Brain pericyte (primary cell): ENCODE measurements around the gene ANKRD66.

Experiments
- DNase-seq: peaks from one replicate; pipeline ENCODE4 v3.0.0-alpha.2; 2012; ENCODE audit warnings: low read depth, low spot score

Gene ANKRD66

DNA sequence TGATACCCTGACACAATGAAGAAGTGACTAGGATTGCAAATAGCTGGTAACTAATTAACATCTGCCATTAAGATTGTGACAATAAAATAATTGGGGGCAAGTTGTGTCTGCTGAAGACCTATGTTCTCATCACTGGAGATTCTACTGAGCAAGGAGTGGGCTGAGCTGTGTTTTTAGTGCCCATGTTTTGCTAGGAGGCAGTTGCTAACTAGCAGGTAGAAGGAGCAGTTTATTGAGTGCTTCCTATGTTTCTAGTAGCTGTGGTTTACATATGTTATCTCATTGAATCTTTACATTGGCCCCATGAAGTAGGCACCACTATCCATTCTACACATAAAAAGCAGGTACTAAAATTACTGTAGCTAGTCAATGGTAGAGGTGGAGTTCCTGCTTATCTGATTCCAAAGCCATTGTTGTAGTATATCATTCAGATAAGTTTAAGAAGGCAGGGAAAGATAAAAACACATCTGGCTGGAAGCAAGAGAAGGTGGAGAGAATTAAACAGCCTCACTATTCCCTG is 43.7 kb downstream of the ANKRD66 start:
- DNase-seq = no peak

DNA sequence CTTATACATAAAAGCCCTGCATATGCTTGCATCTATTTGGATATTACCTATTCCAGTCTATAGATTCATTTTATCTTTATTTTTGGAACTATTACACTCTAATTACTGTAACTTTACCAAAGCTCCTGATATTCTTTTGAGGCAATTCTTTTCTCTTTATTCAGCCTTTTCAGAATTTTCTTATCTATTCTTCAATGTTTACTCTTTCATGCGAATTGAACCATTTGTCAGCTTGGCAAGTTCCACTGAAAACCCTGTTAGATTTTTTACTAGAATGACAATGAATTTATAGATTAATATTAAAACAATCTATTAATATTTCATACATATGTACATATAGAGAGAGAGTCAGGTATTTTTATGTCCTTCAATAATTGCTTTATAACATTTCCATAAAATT is 45.9 kb downstream of the ANKRD66 start:
- DNase-seq = no peak

DNA sequence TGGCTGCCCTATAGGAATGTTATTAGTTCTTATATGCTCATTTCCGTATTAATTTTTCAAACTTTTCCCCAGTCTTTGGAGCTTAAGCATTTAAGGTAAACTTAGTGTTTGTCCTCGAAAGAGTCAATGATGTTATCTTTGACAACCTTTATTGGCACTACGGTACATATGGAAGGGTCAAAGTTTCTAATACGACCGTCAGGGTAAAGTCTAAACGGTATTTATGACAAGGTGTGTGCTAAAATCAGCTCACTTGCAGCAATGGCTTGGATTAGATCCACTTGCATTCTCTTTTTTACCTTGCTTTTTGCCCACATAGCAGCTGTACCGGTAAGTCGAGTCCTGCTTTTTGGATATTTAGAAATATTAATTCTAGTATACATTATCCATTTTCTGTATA is 46.4 kb downstream of the ANKRD66 start, which contains the start of gene MEP1A:
Gene MEP1A (plus strand): TSS at position 252 of the 400 bp plus-strand sequence. CDS start 10 bp downstream, at position 262.
- DNase-seq = no peak

DNA sequence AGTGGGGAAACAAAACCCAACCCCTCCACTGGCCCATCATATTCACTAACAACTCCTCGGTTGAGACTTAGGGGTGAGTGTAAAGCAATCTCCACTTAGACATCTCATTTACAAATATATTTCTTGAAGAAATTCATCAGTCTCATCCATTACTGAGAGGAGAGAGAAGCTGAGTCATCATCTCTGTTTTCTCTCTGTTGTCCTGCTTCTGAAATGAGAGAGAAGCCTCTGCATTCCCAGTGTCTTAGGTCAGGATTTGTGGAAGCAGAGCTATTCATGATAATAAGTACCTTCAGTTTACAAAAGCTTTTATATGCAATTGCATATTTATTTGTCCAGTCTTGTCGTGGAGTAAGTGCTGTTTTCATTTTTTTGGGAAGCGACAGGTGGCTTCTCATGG is 47.3 kb downstream of the ANKRD66 start:
- DNase-seq = no peak

DNA sequence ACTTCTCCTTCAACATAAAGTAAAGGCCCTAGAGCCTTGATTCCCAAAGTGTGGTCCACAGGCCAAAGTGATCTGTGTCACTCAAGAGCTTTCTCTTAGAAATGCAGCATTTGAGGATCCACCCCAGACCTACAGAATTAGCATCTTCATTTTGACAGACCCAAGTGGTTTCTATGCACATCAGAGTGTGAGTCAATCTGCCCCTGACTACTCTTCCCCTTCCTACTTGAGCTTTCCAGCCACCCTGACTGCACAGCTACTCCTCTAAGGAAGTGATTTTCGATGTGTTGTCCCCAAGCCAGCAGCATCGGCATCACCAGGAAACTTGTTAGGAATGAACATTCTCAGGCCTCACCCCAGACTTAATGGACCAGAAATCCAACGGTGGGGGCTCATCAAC is 49.1 kb downstream of the ANKRD66 start:
- DNase-seq = no peak

DNA sequence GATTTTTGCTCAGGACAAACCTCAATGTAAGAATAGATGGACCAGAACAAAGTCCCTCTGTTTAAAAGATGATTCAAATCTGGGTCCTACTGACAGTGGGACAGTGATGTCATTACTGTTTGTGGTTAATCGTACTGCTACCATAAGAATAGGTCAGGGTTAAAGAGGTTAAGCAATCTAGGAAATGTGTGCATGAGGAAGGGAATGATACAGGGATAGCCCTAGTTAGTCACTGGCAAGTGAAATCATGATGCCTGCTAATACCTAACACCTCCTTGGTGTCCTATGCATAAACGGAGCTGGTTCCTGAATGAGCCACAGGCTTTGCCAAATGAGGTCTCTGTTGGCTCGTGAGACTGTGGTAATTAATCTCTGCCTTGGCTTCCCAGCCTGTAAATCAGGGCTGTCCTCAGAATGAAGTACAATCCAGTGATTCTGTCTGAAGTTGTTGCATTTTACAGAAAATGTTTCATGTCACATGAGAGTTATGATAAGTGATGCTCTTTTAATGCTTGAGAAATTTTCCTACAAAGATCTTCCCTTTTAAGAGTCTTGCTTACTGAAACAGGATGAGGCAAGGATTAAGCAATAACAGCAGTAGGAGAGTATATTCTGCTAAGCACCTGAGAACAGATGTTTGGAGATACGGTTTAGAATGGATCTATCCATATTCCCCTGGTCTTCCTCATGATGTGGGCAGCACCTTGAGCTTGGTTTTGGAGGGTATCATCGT is 50.3 kb downstream of the ANKRD66 start:
- DNase-seq = no peak

DNA sequence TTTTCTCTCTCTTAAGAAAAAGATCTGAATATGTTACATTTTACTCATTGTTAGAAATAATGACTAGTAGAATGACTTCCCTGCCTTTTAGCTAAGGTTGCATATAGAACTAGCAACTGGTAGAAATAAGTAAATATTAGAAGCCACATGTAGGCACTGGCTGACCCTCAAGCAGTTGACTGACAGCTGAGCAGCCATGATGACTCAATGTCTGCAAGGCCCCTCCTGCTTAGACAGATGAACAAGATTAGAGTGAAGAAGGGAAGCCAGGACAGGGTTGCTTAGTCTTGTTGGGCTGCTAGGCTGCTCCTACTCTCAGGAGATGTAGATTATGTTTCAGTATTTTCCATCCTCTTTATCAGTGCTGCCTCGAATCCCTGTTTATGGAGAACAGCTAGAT is 52.9 kb downstream of the ANKRD66 start:
- DNase-seq = no peak

DNA sequence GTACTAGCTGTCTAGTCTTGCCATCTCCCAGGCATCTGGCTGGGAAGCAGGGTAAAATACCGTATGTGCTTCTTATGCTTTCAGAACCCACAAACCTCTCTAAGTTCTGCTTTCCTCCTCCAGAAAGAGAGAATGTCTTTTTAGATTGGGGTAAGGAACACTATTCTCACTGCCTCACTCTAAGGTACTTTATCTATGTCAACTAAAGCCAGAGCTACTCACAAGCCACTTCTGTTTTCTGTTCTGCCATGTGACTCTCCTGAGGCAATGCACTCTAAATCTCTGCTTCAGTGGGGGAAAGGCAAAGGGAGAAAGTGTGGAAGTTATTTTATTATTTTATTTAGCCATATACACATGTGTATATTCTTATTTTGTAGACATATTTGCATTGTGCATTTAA is 62.1 kb downstream of the ANKRD66 start:
- DNase-seq = no peak
